Measurements from ENCODE around the gene SLC23A1. TPM values are rescaled to one million over a fixed set of nuclear protein-coding genes. Genes with fewer than 3 reads are reported as not detected.

The SLC23A1 gene
- total RNA-seq, 4 donors from 2014 or later = 1.5 to 4.1 (median 2.6) TPM

- TF ChIP-seq CTCF (IDR thresholded peaks at IDR 0.05) = no peak
- TF ChIP-seq POLR2A (IDR thresholded peaks at IDR 0.05) = no peak
- no peak overlapping the region for H3K4me3 ChIP-seq (ENCODE audit: low read depth, poor library complexity, severe bottlenecking)
- DNase-seq (ENCODE audit: low spot score in 2 of 2) = no peak
- intact Hi-C loops (cut with DNase I; ENCODE audit: low total_unique reads) = no loop called here
Observed at GRCh38 chr5:139415869-139416268, 32.8 kb upstream of the SLC23A1 start.

- H3K4me3 ChIP-seq (ENCODE audit: low read depth, poor library complexity, severe bottlenecking) = no peak overlapping the region
- intact Hi-C loops (cut with DNase I; ENCODE audit: low total_unique reads) = no loop called here
- peak in 1 of 2 donors; percentile 81 for DNase-seq (ENCODE audit: low spot score in 2 of 2)
- TF ChIP-seq CTCF (IDR thresholded peaks at IDR 0.05) (no peak), POLR2A (IDR thresholded peaks at IDR 0.05) (no peak)
- WGBS, 2 donors = 39 to 51% methylated on average over 8 of the region's 8 CpGs
Observed at GRCh38 chr5:139415221-139415861, 32.2 kb upstream of the SLC23A1 start.

- TF ChIP-seq POLR2A (IDR thresholded peaks at IDR 0.05) (no peak), CTCF (IDR thresholded peaks at IDR 0.05) (no peak)
- peak in 1 of 2 donors; percentile 48 for DNase-seq (ENCODE audit: low spot score in 2 of 2)
- intact Hi-C loops (cut with DNase I; ENCODE audit: low total_unique reads) = no loop called here
- no peak overlapping the region for H3K4me3 ChIP-seq (ENCODE audit: low read depth, poor library complexity, severe bottlenecking)
- 42 to 63% methylated on average over 9 of the region's 9 CpGs for WGBS, 2 donors
Observed at GRCh38 chr5:139414581-139415130, 31.6 kb upstream of the SLC23A1 start.

- TF ChIP-seq CTCF (IDR thresholded peaks at IDR 0.05) = no peak
- no peak overlapping the region for H3K4me3 ChIP-seq (ENCODE audit: low read depth, poor library complexity, severe bottlenecking)
- peak in 1 of 2 donors; percentile 26 for DNase-seq (ENCODE audit: low spot score in 2 of 2)
- intact Hi-C loops (cut with DNase I; ENCODE audit: low total_unique reads) = no loop called here
- 68 to 70% methylated on average over 6 of the region's 6 CpGs for WGBS, 2 donors
Observed at GRCh38 chr5:139413963-139414362, 30.9 kb upstream of the SLC23A1 start.

DNA sequence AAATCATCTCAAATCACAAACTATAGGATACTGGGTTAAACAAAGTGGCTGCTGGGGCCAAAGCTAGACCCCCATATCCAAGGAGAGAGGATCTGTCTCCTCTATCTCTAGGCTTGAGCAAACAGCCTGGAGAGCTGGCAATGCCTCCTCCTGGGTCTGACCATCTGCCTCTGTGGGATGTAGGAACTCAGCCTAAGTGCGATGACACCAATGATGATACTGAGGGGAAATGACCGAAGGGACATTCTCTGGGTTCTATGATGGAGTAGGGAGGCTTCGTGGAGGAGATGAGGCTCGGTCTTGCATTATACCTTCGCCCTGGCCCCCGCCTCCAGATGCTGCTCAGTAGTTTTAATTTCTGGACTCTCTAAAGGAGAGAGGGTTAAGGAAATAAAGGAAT is 30.1 kb upstream of the SLC23A1 start:
- WGBS, 2 donors = 94 to 96% methylated on average over 6 of the region's 6 CpGs
- no peak overlapping the region for H3K4me3 ChIP-seq (ENCODE audit: low read depth, poor library complexity, severe bottlenecking)
- TF ChIP-seq CTCF (IDR thresholded peaks at IDR 0.05) = no peak
- no peak for TF ChIP-seq POLR2A (IDR thresholded peaks at IDR 0.05)
- intact Hi-C loops (cut with DNase I; ENCODE audit: low total_unique reads) = no loop called here
- DNase-seq (ENCODE audit: low spot score in 2 of 2) = peak in 1 of 2 donors; percentile 61
